HepG2 (cell line): ENCODE results near the gene SNX2. TPM values are rescaled to one million over a fixed set of nuclear protein-coding genes. Genes with fewer than 3 reads are reported as not detected.

Source experiments
- BCL6 ChIP-seq: IDR thresholded peaks from 2 replicates; pipeline ENCODE4 v1.6.1; 2016; ENCODE audit warnings: missing genetic modification reagents, missing compliant biosample characterization
- HMG20A ChIP-seq: IDR thresholded peaks from 2 replicates; pipeline ENCODE4 v1.6.1; 2016; ENCODE audit warnings: borderline replicate concordance
- KDM5A ChIP-seq: fragments of 200-600 bp; sonication (generic); IDR thresholded peaks from 2 replicates; pipeline ENCODE4 v1.7.0; 2018; ENCODE audit warnings: antibody characterized with exemption, mild to moderate bottlenecking, low read length, borderline replicate concordance
- SIN3A ChIP-seq: IDR thresholded peaks from 2 replicates; pipeline ENCODE4 v1.6.1; 2011; ENCODE audit warnings: low read depth, mild to moderate bottlenecking, control low read depth, low read length, borderline replicate concordance
- THAP11 ChIP-seq: IDR thresholded peaks from 2 replicates; pipeline ENCODE4 v1.6.1; 2016; ENCODE audit warnings: missing biosample characterization, missing genetic modification reagents
- polyA plus RNA-seq, 8 experiments: library from polyadenylated mRNA; depleted of rRNA in 3 of 8; stranded (reverse) in 7 of 8; unstranded in 1 of 8; fragments of >200 nt; fragmentation: Illumina TruSeq in 4 of 8; extraction: Trizol in 4 of 8; gene quantifications; 2 replicates each; pipeline versions ENCODE4 v1.2.1 to v1.2.3, GENCODE V29; 2011 to 2016; ENCODE audit warnings: low read depth in 4 of 8, missing spikeins in 1 of 8, mixed read lengths in 1 of 8; ENCODE audit not compliant: insufficient read depth in 1 of 8
- total RNA-seq, 5 experiments: library from RNA; depleted of rRNA; stranded (reverse); fragments of >200 nt; fragmentation: Illumina TruSeq; extraction: Trizol; gene quantifications; 2 replicates each; pipeline ENCODE4 v1.2.3, GENCODE V29; 2016; ENCODE audit warnings: low read depth in 1 of 5
- TF ChIP-seq, protein P1 (sequence below), 2 experiments: sonication (generic) in 1 of 2; formaldehyde crosslinking in 1 of 2; IDR thresholded peaks; 2 replicates each; pipeline versions ENCODE4 v1.4.0 to v1.6.1; 2018 to 2020; ENCODE audit warnings: missing genetic modification reagents in 2 of 2, borderline replicate concordance in 1 of 2, low read depth in 1 of 2, mild to moderate bottlenecking in 1 of 2, missing biosample characterization in 1 of 2
- TF ChIP-seq, protein P2 (sequence below): sonication (generic); formaldehyde crosslinking; IDR thresholded peaks from 2 replicates; pipeline ENCODE4 v1.4.0; 2020; ENCODE audit warnings: missing genetic modification reagents
- TF ChIP-seq, protein P3 (sequence below): sonication (generic); formaldehyde crosslinking; IDR thresholded peaks from 2 replicates; pipeline ENCODE4 v1.4.0; 2020; ENCODE audit warnings: missing genetic modification reagents
- TF ChIP-seq, protein P4 (sequence below): sonication (generic); formaldehyde crosslinking; IDR thresholded peaks from 2 replicates; pipeline ENCODE4 v1.4.0; 2020; ENCODE audit warnings: missing genetic modification reagents, low read depth, mild to moderate bottlenecking, borderline replicate concordance
- TF ChIP-seq, protein P5 (sequence below): sonication (generic); formaldehyde crosslinking; IDR thresholded peaks from 2 replicates; pipeline ENCODE4 v1.5.1; 2020; ENCODE audit warnings: mild to moderate bottlenecking, moderate library complexity, missing genetic modification reagents
- TF ChIP-seq, protein P6 (sequence below): IDR thresholded peaks from 2 replicates; pipeline ENCODE4 v1.6.1; 2016; ENCODE audit warnings: mild to moderate bottlenecking, missing biosample characterization, missing genetic modification reagents
- TF ChIP-seq, protein P7 (sequence below): sonication (generic); formaldehyde crosslinking; IDR thresholded peaks from 2 replicates; pipeline ENCODE4 v1.4.0; 2020; ENCODE audit warnings: mild to moderate bottlenecking, missing genetic modification reagents

Gene SNX2
- total and polyA plus RNA-seq, 2 of the 13 experiments (the other 11 are each of a cell fraction or from before 2014, with no cell fraction given): 26.4 to 78.8 TPM

DNA sequence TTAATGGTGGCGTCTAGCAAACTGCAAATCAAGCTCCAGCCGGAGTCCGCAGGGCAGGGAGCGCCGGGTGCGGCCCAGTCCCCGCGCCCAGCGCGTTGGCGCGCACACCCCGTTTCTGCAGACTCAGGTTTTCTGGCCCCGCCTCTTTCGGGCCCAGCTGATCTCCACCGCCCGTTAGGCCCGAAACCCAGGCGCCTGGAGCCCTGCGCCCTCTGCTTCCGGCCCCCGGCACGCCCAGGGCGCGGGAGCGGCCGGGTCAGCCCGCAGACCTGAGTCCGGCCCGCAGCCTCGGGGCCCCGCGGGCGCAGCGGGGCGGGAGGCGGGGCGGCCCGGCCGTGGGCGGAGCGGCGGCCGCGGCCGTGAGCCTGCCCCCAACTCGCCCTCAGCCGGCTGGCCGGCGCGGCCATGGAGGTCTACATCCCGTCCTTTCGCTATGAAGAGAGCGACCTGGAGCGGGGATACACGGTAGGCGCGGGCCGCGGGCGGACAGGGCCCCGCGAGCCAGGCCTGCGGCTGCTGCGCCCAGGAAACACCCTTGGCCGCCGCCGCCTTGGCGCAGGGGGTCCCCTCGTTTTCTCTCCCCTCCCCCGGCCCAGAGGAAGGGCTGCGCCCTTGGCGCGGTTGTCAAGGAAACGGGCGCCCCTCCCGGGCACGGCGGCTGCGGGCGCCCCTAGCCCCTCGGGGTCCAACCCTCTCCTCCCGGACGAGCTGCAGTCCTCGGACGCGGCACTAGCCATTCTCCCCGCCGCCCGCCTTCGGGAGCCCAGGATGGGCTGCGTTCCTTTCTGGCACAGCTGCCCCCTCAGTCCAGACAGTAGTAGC is 70.6 kb downstream of the SNX2 start, which contains the start of gene SNX24 (continued):
- TF ChIP-seq BCL6 (CRISPR knock-in tag): peak; percentile 46; the same call in 1 of the 2 replicates
- TF ChIP-seq, protein P1, sequence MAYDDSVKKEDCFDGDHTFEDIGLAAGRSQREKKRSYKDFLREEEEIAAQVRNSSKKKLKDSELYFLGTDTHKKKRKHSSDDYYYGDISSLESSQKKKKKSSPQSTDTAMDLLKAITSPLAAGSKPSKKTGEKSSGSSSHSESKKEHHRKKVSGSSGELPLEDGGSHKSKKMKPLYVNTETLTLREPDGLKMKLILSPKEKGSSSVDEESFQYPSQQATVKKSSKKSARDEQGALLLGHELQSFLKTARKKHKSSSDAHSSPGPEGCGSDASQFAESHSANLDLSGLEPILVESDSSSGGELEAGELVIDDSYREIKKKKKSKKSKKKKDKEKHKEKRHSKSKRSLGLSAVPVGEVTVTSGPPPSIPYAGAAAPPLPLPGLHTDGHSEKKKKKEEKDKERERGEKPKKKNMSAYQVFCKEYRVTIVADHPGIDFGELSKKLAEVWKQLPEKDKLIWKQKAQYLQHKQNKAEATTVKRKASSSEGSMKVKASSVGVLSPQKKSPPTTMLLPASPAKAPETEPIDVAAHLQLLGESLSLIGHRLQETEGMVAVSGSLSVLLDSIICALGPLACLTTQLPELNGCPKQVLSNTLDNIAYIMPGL (CRISPR knock-in tag; IDR thresholded peaks at IDR 0.05; ENCODE audit: borderline replicate concordance in 1 of 2, low read depth in 1 of 2): peak in 1 of 2 experiments; percentile 61; a peak in 3 of 4 replicates
- TF ChIP-seq, protein P2, sequence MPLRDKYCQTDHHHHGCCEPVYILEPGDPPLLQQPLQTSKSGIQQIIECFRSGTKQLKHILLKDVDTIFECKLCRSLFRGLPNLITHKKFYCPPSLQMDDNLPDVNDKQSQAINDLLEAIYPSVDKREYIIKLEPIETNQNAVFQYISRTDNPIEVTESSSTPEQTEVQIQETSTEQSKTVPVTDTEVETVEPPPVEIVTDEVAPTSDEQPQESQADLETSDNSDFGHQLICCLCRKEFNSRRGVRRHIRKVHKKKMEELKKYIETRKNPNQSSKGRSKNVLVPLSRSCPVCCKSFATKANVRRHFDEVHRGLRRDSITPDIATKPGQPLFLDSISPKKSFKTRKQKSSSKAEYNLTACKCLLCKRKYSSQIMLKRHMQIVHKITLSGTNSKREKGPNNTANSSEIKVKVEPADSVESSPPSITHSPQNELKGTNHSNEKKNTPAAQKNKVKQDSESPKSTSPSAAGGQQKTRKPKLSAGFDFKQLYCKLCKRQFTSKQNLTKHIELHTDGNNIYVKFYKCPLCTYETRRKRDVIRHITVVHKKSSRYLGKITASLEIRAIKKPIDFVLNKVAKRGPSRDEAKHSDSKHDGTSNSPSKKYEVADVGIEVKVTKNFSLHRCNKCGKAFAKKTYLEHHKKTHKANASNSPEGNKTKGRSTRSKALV: peak; percentile 69; the same call in 1 of the 2 replicates
- TF ChIP-seq THAP11 (CRISPR knock-in tag): peak; percentile 50
- TF ChIP-seq, protein P3, sequence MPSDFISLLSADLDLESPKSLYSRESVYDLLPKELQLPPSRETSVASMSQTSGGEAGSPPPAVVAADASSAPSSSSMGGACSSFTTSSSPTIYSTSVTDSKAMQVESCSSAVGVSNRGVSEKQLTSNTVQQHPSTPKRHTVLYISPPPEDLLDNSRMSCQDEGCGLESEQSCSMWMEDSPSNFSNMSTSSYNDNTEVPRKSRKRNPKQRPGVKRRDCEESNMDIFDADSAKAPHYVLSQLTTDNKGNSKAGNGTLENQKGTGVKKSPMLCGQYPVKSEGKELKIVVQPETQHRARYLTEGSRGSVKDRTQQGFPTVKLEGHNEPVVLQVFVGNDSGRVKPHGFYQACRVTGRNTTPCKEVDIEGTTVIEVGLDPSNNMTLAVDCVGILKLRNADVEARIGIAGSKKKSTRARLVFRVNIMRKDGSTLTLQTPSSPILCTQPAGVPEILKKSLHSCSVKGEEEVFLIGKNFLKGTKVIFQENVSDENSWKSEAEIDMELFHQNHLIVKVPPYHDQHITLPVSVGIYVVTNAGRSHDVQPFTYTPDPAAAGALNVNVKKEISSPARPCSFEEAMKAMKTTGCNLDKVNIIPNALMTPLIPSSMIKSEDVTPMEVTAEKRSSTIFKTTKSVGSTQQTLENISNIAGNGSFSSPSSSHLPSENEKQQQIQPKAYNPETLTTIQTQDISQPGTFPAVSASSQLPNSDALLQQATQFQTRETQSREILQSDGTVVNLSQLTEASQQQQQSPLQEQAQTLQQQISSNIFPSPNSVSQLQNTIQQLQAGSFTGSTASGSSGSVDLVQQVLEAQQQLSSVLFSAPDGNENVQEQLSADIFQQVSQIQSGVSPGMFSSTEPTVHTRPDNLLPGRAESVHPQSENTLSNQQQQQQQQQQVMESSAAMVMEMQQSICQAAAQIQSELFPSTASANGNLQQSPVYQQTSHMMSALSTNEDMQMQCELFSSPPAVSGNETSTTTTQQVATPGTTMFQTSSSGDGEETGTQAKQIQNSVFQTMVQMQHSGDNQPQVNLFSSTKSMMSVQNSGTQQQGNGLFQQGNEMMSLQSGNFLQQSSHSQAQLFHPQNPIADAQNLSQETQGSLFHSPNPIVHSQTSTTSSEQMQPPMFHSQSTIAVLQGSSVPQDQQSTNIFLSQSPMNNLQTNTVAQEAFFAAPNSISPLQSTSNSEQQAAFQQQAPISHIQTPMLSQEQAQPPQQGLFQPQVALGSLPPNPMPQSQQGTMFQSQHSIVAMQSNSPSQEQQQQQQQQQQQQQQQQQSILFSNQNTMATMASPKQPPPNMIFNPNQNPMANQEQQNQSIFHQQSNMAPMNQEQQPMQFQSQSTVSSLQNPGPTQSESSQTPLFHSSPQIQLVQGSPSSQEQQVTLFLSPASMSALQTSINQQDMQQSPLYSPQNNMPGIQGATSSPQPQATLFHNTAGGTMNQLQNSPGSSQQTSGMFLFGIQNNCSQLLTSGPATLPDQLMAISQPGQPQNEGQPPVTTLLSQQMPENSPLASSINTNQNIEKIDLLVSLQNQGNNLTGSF: no peak
- TF ChIP-seq, protein P4, sequence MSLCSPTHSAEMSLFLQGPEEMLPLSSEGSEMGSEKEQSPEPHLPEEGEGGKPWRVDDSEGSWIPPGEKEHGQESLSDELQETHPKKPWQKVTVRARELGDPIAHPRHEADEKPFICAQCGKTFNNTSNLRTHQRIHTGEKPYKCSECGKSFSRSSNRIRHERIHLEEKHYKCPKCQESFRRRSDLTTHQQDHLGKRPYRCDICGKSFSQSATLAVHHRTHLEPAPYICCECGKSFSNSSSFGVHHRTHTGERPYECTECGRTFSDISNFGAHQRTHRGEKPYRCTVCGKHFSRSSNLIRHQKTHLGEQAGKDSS (CRISPR knock-in tag): no peak
- TF ChIP-seq HMG20A (CRISPR knock-in tag): 0 out of 2 replicates have a peak, but pooled peaks have one; percentile 9
- peak; percentile 85; the same call in 1 of the 2 replicates for TF ChIP-seq SIN3A
- TF ChIP-seq, protein P5, sequence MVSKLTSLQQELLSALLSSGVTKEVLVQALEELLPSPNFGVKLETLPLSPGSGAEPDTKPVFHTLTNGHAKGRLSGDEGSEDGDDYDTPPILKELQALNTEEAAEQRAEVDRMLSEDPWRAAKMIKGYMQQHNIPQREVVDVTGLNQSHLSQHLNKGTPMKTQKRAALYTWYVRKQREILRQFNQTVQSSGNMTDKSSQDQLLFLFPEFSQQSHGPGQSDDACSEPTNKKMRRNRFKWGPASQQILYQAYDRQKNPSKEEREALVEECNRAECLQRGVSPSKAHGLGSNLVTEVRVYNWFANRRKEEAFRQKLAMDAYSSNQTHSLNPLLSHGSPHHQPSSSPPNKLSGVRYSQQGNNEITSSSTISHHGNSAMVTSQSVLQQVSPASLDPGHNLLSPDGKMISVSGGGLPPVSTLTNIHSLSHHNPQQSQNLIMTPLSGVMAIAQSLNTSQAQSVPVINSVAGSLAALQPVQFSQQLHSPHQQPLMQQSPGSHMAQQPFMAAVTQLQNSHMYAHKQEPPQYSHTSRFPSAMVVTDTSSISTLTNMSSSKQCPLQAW: no peak
- TF ChIP-seq, protein P6, sequence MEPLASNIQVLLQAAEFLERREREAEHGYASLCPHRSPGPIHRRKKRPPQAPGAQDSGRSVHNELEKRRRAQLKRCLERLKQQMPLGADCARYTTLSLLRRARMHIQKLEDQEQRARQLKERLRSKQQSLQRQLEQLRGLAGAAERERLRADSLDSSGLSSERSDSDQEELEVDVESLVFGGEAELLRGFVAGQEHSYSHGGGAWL (CRISPR knock-in tag): 0 out of 2 replicates have a peak, but pooled peaks have one; percentile 11
- TF ChIP-seq, protein P7, sequence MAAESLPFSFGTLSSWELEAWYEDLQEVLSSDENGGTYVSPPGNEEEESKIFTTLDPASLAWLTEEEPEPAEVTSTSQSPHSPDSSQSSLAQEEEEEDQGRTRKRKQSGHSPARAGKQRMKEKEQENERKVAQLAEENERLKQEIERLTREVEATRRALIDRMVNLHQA: no peak
- TF ChIP-seq KDM5A: no peak
